HEK293 (cell line): Measurements from ENCODE around the gene FHIT.

Experiments used
- GLI4 ChIP-seq: fragments of 450-650 bp; formaldehyde crosslinking; IDR thresholded peaks from 2 replicates; pipeline ENCODE4 v1.5.1; 2016; ENCODE audit warnings: missing biosample characterization, missing genetic modification characterization
- ZFP41 ChIP-seq: fragments of 450-650 bp; formaldehyde crosslinking; IDR thresholded peaks from 2 replicates; pipeline ENCODE4 v1.5.1; 2016; ENCODE audit warnings: missing biosample characterization, missing genetic modification characterization, borderline replicate concordance
- TF ChIP-seq, protein P1 (sequence below): fragments of 450-650 bp; formaldehyde crosslinking; IDR thresholded peaks from 2 replicates; pipeline ENCODE4 v1.5.1; 2016; ENCODE audit warnings: missing biosample characterization, missing genetic modification characterization
- TF ChIP-seq, protein P2 (sequence below): fragments of 450-650 bp; formaldehyde crosslinking; IDR thresholded peaks from 2 replicates; pipeline ENCODE4 v1.5.1; 2017; ENCODE audit warnings: missing biosample characterization, missing genetic modification characterization

GRCh38 chr3:60102154-60102553, 1149.1 kb downstream of the FHIT start:
- TF ChIP-seq GLI4 (tag by site-specific recombination), result no peak
- TF ChIP-seq, protein P1, sequence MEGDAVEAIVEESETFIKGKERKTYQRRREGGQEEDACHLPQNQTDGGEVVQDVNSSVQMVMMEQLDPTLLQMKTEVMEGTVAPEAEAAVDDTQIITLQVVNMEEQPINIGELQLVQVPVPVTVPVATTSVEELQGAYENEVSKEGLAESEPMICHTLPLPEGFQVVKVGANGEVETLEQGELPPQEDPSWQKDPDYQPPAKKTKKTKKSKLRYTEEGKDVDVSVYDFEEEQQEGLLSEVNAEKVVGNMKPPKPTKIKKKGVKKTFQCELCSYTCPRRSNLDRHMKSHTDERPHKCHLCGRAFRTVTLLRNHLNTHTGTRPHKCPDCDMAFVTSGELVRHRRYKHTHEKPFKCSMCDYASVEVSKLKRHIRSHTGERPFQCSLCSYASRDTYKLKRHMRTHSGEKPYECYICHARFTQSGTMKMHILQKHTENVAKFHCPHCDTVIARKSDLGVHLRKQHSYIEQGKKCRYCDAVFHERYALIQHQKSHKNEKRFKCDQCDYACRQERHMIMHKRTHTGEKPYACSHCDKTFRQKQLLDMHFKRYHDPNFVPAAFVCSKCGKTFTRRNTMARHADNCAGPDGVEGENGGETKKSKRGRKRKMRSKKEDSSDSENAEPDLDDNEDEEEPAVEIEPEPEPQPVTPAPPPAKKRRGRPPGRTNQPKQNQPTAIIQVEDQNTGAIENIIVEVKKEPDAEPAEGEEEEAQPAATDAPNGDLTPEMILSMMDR, result no peak
- TF ChIP-seq, protein P2, sequence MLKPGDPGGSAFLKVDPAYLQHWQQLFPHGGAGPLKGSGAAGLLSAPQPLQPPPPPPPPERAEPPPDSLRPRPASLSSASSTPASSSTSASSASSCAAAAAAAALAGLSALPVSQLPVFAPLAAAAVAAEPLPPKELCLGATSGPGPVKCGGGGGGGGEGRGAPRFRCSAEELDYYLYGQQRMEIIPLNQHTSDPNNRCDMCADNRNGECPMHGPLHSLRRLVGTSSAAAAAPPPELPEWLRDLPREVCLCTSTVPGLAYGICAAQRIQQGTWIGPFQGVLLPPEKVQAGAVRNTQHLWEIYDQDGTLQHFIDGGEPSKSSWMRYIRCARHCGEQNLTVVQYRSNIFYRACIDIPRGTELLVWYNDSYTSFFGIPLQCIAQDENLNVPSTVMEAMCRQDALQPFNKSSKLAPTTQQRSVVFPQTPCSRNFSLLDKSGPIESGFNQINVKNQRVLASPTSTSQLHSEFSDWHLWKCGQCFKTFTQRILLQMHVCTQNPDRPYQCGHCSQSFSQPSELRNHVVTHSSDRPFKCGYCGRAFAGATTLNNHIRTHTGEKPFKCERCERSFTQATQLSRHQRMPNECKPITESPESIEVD (tag by site-specific recombination), result no peak
- no peak for TF ChIP-seq ZFP41 (tag by site-specific recombination)
